ENCODE results near the gene SMYD3. TPM values are rescaled to one million over a fixed set of nuclear protein-coding genes. Genes with fewer than 3 reads are reported as not detected.
"Not testable (repeated sequence)": the region's sequence is repeated elsewhere in the genome, so short reads cannot be mapped to it uniquely, and the experiment has no call there.

The SMYD3 gene
- total RNA-seq, 1 donor from 2014 or later = 29.2 TPM

DNA sequence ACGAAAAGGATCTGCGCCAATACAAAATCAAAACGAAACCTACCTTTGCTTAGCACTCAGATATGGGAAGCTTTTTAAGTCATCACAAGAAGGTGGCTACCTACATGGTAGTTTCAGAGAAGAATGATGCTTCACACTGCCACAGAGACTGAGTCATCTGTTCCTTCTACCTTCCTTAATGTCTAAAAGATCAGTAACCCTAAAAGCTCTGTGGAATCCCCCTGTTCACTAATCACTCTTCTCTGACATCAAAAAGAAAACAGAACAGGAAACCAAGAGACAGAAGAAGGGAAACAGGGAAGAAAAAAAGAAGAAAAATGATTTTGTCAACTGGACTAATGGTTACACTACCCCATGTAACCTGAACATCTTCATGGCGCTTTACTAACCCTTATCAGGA, 177.2 kb downstream of the SMYD3 start:
- Histone ChIP-seq H3K36me3 (ENCODE audit: control insufficient read depth, insufficient read depth, low read length) (no peaks in the 10 kb centered on the region), H3K4me3 (ENCODE audit: low read depth, low read length) (no peak overlapping the region), H3K27me3 (ENCODE audit: control insufficient read depth, insufficient read depth, low read length) (no peaks in the 10 kb centered on the region)
- no peak for DNase-seq (ENCODE audit: low read depth)
- TF ChIP-seq, protein P1, sequence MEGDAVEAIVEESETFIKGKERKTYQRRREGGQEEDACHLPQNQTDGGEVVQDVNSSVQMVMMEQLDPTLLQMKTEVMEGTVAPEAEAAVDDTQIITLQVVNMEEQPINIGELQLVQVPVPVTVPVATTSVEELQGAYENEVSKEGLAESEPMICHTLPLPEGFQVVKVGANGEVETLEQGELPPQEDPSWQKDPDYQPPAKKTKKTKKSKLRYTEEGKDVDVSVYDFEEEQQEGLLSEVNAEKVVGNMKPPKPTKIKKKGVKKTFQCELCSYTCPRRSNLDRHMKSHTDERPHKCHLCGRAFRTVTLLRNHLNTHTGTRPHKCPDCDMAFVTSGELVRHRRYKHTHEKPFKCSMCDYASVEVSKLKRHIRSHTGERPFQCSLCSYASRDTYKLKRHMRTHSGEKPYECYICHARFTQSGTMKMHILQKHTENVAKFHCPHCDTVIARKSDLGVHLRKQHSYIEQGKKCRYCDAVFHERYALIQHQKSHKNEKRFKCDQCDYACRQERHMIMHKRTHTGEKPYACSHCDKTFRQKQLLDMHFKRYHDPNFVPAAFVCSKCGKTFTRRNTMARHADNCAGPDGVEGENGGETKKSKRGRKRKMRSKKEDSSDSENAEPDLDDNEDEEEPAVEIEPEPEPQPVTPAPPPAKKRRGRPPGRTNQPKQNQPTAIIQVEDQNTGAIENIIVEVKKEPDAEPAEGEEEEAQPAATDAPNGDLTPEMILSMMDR (IDR thresholded peaks at IDR 0.05; ENCODE audit: insufficient read depth, low read length, poor library complexity, severe bottlenecking) = no peak

DNA sequence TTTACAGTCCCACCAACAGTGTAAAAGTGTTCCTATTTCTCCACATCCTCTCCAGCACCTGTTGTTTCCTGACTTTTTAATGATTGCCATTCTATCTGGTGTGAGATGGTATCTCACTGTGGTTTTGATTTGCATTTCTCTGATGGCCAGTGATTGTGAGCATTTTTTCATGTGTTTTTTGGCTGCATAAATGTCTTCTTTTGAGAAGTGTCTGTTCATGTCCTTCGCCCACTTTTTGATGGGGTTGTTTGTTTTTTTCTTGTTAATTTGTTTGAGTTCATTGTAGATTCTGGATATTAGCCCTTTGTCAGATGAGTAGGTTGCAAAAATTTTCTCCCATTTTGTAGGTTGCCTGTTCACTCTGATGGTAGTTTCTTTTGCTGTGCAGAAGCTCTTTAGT, 177.8 kb downstream of the SMYD3 start:
- not testable (repeated sequence) for H3K27me3 ChIP-seq (ENCODE audit: control insufficient read depth, insufficient read depth, low read length); H3K4me3 ChIP-seq (ENCODE audit: low read depth, low read length); H3K36me3 ChIP-seq (ENCODE audit: control insufficient read depth, insufficient read depth, low read length); DNase-seq (ENCODE audit: low read depth)

DNA sequence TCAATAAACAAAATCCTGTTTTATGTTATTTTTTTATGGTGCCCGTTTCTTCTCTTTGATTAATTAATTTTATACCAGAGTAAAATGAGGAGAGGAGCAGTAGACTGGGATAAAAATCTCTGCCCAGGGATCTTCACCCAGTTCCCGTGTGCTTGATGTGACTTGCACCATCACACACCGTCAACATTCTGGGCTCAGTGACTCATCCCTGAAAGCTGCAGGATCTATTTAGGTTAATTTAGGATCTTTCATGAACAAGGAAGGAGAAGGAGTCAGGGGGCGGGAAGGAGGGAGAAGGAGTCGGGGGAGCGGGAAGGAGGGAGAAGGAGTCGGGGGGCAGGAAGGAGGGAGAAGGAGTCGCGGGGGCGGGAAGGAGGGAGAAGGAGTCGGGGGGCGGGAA, 182.4 kb downstream of the SMYD3 start:
- Histone ChIP-seq H3K36me3 (ENCODE audit: control insufficient read depth, insufficient read depth, low read length) (no peaks in the 10 kb centered on the region), H3K27me3 (ENCODE audit: control insufficient read depth, insufficient read depth, low read length) (no peaks in the 10 kb centered on the region), H3K4me3 (ENCODE audit: low read depth, low read length) (no peak overlapping the region)
- no peak for DNase-seq (ENCODE audit: low read depth)
- TF ChIP-seq, protein P1 (IDR thresholded peaks at IDR 0.05; ENCODE audit: insufficient read depth, low read length, poor library complexity, severe bottlenecking) = no peak

DNA sequence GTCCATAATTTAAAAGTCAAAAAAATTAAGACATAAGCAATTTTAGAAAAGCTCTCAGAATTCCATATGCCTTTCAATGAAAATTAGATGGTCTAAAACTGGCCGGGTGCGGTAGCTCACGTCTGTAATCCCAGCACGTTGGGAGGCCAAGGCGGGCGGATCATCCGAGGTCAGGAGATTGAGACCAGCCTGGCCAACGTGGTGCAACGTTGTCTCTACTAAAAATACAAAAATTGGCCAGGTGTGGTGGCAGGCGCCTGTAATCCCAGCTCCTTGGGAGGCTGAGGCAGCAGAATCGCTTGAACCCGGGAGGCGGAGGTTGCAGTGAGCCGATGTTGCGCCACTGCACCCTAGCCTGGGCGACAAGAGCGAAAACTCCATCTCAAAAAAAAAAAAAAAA, 183.0 kb downstream of the SMYD3 start:
- H3K36me3 ChIP-seq (ENCODE audit: control insufficient read depth, insufficient read depth, low read length); DNase-seq (ENCODE audit: low read depth); H3K27me3 ChIP-seq (ENCODE audit: control insufficient read depth, insufficient read depth, low read length); H3K4me3 ChIP-seq (ENCODE audit: low read depth, low read length): not testable (repeated sequence)

DNA sequence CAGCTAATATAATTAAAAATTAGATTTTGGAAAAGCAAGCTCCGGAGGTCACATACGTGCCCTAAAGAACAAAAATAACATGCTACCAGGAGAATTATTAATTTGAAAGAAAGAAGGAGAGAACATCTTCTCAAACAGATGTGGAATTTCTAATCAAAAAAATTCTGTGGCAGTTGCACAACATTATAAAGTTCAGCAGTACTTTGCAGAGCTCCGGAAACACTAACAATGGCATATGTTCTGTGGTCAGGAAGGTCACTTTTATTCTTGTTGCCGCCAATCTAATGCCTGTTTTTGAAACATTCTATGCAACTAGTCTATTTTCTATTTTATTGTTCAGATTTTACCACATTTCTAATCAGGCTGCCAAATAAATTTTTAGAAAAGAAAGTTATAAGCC, 186.8 kb downstream of the SMYD3 start:
- no peak for DNase-seq (ENCODE audit: low read depth)
- Histone ChIP-seq H3K36me3 (ENCODE audit: control insufficient read depth, insufficient read depth, low read length) (no peaks in the 10 kb centered on the region), H3K4me3 (ENCODE audit: low read depth, low read length) (no peak overlapping the region), H3K27me3 (ENCODE audit: control insufficient read depth, insufficient read depth, low read length) (no peaks in the 10 kb centered on the region)
- TF ChIP-seq, protein P1 (IDR thresholded peaks at IDR 0.05; ENCODE audit: insufficient read depth, low read length, poor library complexity, severe bottlenecking) = no peak

DNA sequence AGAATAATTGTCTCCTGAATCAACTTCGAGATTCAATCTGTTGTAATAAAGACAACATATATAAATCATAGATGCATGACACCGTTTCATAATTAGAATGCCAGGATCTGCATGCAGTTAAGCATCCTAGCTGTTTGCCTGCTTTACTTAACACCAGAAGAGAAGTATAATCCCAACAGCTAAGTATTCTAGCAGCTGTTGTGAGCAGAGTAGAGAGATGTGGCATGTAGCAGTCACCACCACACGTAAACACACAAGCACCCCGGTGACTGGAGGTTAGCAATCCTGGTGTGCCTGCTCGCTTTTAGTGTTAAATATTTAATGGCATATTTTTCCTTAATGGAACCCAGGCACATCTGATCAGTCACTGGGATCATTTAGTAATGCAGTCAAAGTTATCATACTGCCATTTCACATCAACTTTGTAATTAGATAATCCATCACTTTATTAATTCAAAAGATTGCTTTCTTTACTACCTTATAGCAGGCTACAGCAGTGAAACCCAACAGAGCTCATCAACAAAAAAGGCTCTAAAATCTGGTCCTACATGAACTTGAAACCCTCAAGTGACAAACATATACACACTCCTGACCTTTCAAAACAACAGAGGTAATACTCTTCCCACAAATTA, 187.9 kb downstream of the SMYD3 start:
- Histone ChIP-seq H3K36me3 (ENCODE audit: control insufficient read depth, insufficient read depth, low read length) (no peaks in the 10 kb centered on the region), H3K27me3 (ENCODE audit: control insufficient read depth, insufficient read depth, low read length) (no peaks in the 10 kb centered on the region), H3K4me3 (ENCODE audit: low read depth, low read length) (no peak overlapping the region)
- DNase-seq (ENCODE audit: low read depth) = no peak
- TF ChIP-seq, protein P1 (IDR thresholded peaks at IDR 0.05; ENCODE audit: insufficient read depth, low read length, poor library complexity, severe bottlenecking) = no peak

DNA sequence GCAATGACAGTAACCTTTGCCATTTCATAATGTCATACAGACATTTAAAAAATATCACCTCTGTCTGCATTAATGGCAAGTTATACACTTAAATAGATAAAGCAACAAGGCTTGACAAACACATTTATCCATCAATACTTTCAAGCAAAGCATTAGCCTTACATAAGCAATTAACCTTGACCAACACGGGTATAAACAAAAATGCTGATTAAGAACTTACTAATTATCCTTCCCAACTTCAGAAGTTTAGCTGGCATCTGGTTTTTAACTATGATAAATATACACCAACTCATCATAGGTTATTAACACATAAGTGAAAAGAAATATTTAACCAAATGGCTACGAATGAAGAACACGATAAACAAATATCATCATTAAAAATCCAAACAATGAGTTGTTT, 188.5 kb downstream of the SMYD3 start:
- Histone ChIP-seq H3K27me3 (ENCODE audit: control insufficient read depth, insufficient read depth, low read length) (no peaks in the 10 kb centered on the region), H3K36me3 (ENCODE audit: control insufficient read depth, insufficient read depth, low read length) (no peaks in the 10 kb centered on the region), H3K4me3 (ENCODE audit: low read depth, low read length) (no peak overlapping the region)
- DNase-seq (ENCODE audit: low read depth) = no peak
- TF ChIP-seq, protein P1 (IDR thresholded peaks at IDR 0.05; ENCODE audit: insufficient read depth, low read length, poor library complexity, severe bottlenecking) = no peak

Measured in kidney epithelial cell (primary cell).